ENCODE measurements around the gene ENTREP1.
"Not testable (repeated sequence)": the region's sequence is repeated elsewhere in the genome, so short reads cannot be mapped to it uniquely, and the experiment has no call there.

The ENTREP1 gene

DNA sequence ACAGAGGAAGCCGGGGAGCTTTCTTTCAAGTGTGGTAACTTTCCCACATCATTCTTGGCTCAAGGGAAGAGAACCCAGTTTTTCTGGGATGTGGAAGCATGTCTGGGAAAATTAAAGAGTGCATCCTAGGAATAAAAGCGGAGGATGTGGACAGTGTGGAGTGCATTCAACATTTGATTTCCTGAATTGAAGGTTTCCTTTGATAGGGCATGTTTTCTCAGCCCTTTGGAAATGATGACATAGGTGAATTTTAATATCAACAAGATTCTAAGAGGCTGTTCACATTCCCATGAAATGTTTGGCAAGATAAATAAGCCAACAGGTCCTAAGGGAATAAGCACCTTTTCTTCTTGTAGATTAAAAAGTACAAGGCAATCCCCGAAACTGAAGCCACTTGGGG lies 63.6 kb downstream of the ENTREP1 start:
- Mint-ChIP-seq H3K36me3 (ENCODE audit: insufficient read depth) (peaks cover 6% of the 10 kb centered on the region), H3K27ac (no peak overlapping the region), H3K4me3 (no peak overlapping the region), H3K4me1 (ENCODE audit: low read depth in 2 of 2) (no peaks in the 10 kb centered on the region), H3K27me3 (peaks cover 5 to 45% of the 10 kb centered on the region in 2 donors), H3K9me3 (no peaks in the 10 kb centered on the region)
- ATAC-seq (replicated peaks) (no peak), DNase-seq (no peak)

DNA sequence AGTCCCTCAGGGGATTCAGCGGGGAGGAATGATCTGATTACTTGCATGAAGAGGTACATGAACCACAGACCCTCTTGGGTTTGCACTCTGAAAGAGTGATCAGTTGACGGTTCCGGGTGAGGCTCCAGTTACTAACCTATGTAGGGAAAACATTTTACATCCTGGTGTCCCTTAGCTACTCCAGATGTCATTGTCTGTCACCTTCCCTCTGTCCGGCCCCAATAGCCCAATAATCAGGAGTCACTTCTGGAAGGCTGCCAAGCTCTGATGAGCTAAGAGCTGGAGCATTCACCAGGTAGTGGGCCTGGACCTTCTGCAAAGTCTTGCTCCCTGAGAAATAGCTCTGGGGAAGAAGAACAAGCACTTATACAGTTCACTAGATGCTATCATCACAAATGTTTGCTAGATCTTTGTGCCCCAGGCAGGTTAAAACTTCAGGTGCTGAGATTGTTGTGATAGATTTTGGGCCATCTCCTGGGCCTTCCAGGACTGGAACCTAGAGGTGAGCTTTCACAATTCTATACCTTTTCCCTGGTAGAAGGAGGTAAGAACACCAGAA lies 64.5 kb downstream of the ENTREP1 start:
- no peak overlapping the region for H3K27ac Mint-ChIP-seq
- peaks cover 6% of the 10 kb centered on the region for H3K36me3 Mint-ChIP-seq (ENCODE audit: insufficient read depth)
- H3K9me3 Mint-ChIP-seq: no peaks in the 10 kb centered on the region
- ATAC-seq (replicated peaks) (no peak), DNase-seq (no peak)
- H3K27me3 Mint-ChIP-seq: peaks cover 7 to 44% of the 10 kb centered on the region in 2 donors
- H3K4me1 Mint-ChIP-seq (ENCODE audit: low read depth in 2 of 2): no peaks in the 10 kb centered on the region
- H3K4me3 Mint-ChIP-seq: no peak overlapping the region

DNA sequence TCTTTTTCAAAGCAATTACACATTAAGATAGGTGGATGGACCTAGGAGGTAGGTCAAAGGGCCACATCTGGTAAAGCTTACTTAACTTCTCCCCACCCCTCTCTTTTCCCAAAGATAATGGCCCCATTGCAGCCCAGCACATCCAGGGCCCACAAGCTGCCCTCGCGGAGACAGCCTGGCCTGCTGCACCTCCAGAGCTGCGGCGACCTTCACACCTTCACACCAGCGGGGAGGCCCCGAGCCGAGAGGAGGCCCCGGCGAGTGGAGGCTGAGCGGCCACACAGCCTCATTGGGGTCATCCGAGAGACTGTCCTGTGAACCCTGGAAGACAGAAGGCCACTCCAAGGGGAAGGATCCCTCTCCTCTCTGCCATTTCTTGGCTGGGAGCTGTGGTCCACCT lies 66.5 kb downstream of the ENTREP1 start:
- H3K36me3 Mint-ChIP-seq (ENCODE audit: insufficient read depth): peaks cover 6% of the 10 kb centered on the region
- H3K27me3 Mint-ChIP-seq: peaks cover 7 to 44% of the 10 kb centered on the region in 2 donors
- ATAC-seq (replicated peaks): no peak
- DNase-seq: no peak
- no peaks in the 10 kb centered on the region for H3K4me1 Mint-ChIP-seq (ENCODE audit: low read depth in 2 of 2)
- no peak overlapping the region for H3K4me3 Mint-ChIP-seq
- no peaks in the 10 kb centered on the region for H3K9me3 Mint-ChIP-seq
- H3K27ac Mint-ChIP-seq: no peak overlapping the region

DNA sequence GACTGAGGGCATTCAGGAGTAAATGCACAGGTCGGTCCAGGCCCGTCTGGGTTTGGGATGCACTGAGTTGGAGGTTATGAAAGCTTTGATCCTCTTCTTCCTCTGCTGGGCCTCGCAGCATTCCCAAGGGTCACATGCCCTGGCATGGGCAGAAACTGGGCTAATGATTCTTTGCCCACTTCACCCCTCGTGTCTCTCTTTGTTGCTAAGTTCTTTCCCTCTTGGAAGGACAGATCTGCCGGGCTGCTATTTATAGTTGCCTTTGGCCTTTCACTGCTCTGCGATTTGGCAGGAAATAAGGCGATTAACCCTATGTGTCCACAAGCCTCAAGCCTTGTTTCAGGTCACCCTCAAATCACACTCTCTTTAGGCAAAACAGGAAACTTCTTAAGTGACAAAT lies 66.9 kb downstream of the ENTREP1 start:
- peaks cover 7 to 39% of the 10 kb centered on the region in 2 donors for H3K27me3 Mint-ChIP-seq
- no peaks in the 10 kb centered on the region for H3K9me3 Mint-ChIP-seq
- no peaks in the 10 kb centered on the region for H3K4me1 Mint-ChIP-seq (ENCODE audit: low read depth in 2 of 2)

DNA sequence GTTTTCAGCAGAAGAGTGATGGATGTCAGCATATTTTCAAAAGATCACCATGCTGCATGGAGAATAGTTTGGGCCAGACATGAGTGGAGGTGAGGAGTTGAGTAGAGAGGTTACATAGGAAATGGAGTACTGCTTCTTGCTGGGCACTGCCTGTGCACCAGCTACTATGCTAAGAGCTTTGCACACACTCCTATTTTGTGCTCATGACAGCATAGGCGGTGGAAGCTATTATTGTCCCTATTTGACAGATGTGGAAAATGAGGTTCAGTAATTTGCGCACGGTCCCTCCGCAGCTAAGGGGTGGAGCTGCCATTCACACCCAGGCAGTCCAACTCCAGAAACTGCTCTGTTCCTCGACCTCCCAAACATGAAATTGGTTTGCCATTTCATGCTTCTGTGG lies 67.8 kb downstream of the ENTREP1 start:
- H3K27me3 Mint-ChIP-seq: peaks cover 7 to 30% of the 10 kb centered on the region in 2 donors
- no peaks in the 10 kb centered on the region for H3K9me3 Mint-ChIP-seq
- H3K27ac Mint-ChIP-seq: no peak overlapping the region
- ATAC-seq (replicated peaks): no peak
- H3K36me3 Mint-ChIP-seq (ENCODE audit: insufficient read depth): no peaks in the 10 kb centered on the region
- no peaks in the 10 kb centered on the region for H3K4me1 Mint-ChIP-seq (ENCODE audit: low read depth in 2 of 2)
- H3K4me3 Mint-ChIP-seq: no peak overlapping the region
- no peak for DNase-seq

More for the DNA sequence above, 66.9 kb downstream of the ENTREP1 start:
- Mint-ChIP-seq H3K36me3 (ENCODE audit: insufficient read depth) (peaks cover 4% of the 10 kb centered on the region), H3K27ac (no peak overlapping the region), H3K4me3 (no peak overlapping the region)
- ATAC-seq (replicated peaks): no peak
- DNase-seq: no peak

DNA sequence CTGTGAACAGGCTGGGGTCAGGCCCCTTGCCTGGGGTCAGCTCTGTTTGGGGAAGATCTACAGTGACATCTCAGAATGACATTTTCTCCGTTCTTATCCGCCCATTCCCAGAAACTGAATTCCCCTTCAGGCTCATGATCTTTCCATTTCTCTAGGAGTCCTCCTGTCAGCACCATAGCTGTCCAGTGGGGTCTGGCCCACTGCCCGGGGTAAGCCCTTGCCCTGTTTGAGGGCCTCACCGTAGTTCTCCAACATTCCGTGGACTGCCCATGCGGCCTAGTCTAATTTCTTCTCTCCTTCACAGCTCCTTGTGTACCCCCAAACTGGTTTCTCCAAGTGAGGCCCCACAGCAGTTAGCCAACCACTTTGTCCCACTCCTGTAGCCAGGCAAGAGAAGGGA lies 68.4 kb downstream of the ENTREP1 start:
- Mint-ChIP-seq H3K4me3 (no peak overlapping the region), H3K4me1 (ENCODE audit: low read depth in 2 of 2) (no peaks in the 10 kb centered on the region), H3K27ac (no peak overlapping the region), H3K9me3 (no peaks in the 10 kb centered on the region), H3K36me3 (ENCODE audit: insufficient read depth) (no peaks in the 10 kb centered on the region), H3K27me3 (peaks cover 7 to 24% of the 10 kb centered on the region in 2 donors)
- ATAC-seq (replicated peaks) (no peak), DNase-seq (no peak)

DNA sequence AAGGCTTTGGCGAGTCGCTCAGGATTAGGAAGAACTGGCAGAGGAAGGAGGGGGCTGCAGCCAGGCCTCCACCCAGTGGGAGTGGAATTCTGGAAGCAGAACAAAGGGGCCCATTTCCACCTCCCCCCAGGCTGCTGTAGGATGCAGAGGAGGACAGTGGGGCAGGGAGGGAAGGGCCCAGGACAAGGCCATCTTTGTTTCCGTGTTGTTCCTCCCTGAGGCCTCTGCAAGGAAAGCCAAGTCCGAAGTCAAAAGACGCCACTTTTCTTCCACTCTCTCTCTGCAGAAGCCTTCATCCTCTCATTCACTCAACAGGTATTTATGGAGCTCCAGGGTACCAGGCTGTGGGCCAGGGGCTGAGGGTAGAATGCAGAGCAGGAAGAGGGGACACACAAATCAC lies 70.7 kb downstream of the ENTREP1 start:
- Mint-ChIP-seq H3K4me3 (no peak overlapping the region), H3K4me1 (ENCODE audit: low read depth in 2 of 2) (no peaks in the 10 kb centered on the region), H3K27me3 (peaks cover 7 to 23% of the 10 kb centered on the region in 2 donors), H3K36me3 (ENCODE audit: insufficient read depth) (no peaks in the 10 kb centered on the region), H3K27ac (no peak overlapping the region), H3K9me3 (no peaks in the 10 kb centered on the region)
- DNase-seq (no peak), ATAC-seq (replicated peaks) (no peak)

DNA sequence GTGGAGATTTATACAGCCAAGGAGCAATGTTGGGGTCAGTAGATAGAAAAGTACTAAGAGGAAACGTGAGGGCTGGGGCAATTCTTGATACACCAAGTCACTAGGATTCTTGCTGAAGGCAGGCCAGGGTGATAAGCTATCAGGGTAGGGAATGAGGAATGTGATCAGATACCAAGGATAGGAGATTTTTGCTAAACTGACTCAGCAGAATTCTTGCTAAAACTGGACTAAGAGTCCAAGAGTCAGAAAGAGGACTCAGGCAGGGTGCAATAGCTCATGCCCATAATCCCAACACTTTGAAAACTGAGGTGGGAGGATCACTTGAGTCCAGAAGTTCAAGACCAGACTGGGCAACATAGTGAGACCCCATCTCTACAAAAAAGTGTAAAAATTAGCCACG lies 71.7 kb downstream of the ENTREP1 start:
- Mint-ChIP-seq H3K36me3 (ENCODE audit: insufficient read depth) (no peaks in the 10 kb centered on the region), H3K4me3 (no peak overlapping the region), H3K4me1 (ENCODE audit: low read depth in 2 of 2) (no peaks in the 10 kb centered on the region), H3K27me3 (peaks cover 7 to 23% of the 10 kb centered on the region in 2 donors), H3K9me3 (no peaks in the 10 kb centered on the region), H3K27ac (no peak overlapping the region)
- no peak for DNase-seq
- ATAC-seq (replicated peaks): no peak

DNA sequence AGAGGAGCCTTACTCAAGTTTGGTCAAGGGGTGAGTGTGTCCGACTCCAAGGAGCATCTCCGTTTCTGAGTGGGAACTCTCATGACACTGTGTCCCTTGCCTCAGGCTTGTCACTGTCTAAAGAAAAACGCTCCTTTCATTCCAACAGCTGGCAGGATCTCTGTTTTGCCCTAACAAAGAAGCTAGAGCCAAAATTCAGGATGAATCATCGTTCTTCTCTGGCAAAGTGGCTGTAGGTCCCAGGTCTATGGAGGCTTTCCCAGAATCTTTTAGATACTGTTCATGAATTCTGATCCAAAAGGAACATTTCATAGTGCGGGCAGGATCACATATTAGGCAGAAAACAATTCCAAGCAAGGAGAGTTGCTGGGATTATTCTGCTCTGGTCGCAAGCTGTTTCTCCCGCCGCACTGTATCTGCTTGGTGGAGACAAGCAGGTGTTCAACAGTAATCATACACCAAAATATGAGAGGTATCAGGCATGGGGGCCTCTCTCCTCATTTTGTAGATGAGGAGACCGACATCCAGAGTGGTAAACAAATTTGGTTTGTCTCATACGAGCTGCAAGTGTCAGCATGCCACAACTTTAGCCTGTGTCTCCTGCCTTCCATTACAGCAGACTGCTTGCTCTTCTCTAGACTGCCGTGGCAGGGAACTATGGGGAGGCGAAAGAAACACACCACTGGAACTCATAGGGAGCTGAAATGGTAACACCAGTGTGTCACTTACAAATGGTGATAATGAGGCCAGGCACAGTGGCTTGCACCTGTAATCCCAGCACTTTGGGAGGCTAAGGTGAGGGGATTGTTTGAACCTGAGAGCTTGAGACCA lies 72.6 kb downstream of the ENTREP1 start:
- Mint-ChIP-seq H3K4me3 (no peak overlapping the region), H3K4me1 (ENCODE audit: low read depth in 2 of 2) (no peaks in the 10 kb centered on the region), H3K27me3 (peaks cover 9 to 18% of the 10 kb centered on the region in 2 donors), H3K9me3 (no peaks in the 10 kb centered on the region), H3K27ac (no peak overlapping the region), H3K36me3 (ENCODE audit: insufficient read depth) (no peaks in the 10 kb centered on the region)
- DNase-seq (no peak), ATAC-seq (replicated peaks) (no peak)

DNA sequence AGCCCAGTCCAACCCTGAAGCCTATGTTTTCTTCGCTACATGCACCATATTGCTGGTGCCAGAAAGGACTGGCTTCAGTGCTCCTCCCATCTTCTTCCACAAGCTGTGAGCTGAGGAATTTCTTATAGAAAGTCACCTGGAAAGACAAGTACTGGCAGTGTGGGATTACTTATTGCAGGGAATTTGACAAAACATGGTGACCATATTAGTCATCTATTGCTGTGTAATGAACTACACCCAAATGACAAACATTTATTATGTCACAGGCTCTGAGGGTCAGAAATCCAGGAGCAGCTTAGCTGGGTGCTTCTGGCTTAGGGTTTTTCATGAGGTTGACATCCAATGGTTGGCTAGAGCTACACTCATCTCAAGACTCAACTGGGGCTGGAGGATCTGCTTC lies 75.5 kb downstream of the ENTREP1 start:
- Mint-ChIP-seq H3K9me3 (no peaks in the 10 kb centered on the region), H3K36me3 (ENCODE audit: insufficient read depth) (no peaks in the 10 kb centered on the region), H3K27me3 (peaks cover 15% of the 10 kb centered on the region in 2 donors), H3K4me3 (no peak overlapping the region), H3K4me1 (ENCODE audit: low read depth in 2 of 2) (no peaks in the 10 kb centered on the region), H3K27ac (no peak overlapping the region)
- no peak for ATAC-seq (replicated peaks)
- no peak for DNase-seq

DNA sequence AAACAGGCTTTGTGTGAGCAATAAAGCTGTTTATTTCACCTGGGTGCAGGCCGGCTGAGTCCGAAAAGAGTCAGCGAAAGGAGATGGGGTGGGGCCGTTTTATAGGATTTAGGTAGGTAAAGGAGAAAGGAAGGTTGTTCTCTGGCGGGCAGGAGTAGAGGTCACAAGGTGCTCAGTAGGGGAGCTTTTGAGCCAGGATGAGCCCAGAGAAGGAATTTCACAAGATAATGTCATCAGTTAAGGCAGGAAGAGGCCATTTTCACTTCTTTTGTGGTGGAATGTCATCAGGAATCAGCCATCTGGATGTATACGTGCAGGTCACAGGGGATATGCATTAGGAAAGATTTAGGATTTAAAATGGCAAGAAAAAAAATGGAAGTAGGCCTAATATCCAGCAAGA lies 84.9 kb downstream of the ENTREP1 start:
- not testable (repeated sequence) for H3K36me3 Mint-ChIP-seq (ENCODE audit: insufficient read depth); H3K4me3 Mint-ChIP-seq; H3K27ac Mint-ChIP-seq

DNA sequence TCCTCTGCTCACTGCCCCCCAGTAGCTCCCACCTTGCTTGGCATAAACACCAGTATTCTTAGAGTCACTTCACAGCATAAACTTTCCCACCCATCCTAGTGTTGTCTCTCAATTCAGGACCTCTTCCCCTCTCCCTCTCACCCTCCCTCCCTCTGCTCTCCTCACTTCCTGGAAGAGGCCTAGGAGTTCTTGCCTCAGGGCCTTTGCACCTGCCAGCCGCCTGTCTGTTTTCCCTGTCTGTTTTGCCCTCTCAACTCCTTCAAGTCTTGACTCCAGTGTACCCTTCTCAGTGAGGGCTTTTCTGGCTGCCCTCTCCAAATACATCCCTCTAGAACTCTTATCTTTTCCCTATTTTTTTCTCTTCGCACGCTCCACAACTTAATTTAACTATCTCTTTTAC lies 86.2 kb downstream of the ENTREP1 start:
- no peaks in the 10 kb centered on the region for H3K9me3 Mint-ChIP-seq
- peaks cover 21 to 43% of the 10 kb centered on the region in 2 donors for H3K27me3 Mint-ChIP-seq
- H3K4me3 Mint-ChIP-seq: no peak overlapping the region
- DNase-seq: no peak
- H3K27ac Mint-ChIP-seq: no peak overlapping the region
- no peak for ATAC-seq (replicated peaks)
- H3K4me1 Mint-ChIP-seq (ENCODE audit: low read depth in 2 of 2): no peaks in the 10 kb centered on the region
- no peaks in the 10 kb centered on the region for H3K36me3 Mint-ChIP-seq (ENCODE audit: insufficient read depth)

More for the DNA sequence above, 84.9 kb downstream of the ENTREP1 start:
- not testable (repeated sequence) for ATAC-seq (replicated peaks); DNase-seq; H3K4me1 Mint-ChIP-seq (ENCODE audit: low read depth in 2 of 2); H3K9me3 Mint-ChIP-seq
- peaks cover 21 to 43% of the 10 kb centered on the region in 2 donors for H3K27me3 Mint-ChIP-seq

DNA sequence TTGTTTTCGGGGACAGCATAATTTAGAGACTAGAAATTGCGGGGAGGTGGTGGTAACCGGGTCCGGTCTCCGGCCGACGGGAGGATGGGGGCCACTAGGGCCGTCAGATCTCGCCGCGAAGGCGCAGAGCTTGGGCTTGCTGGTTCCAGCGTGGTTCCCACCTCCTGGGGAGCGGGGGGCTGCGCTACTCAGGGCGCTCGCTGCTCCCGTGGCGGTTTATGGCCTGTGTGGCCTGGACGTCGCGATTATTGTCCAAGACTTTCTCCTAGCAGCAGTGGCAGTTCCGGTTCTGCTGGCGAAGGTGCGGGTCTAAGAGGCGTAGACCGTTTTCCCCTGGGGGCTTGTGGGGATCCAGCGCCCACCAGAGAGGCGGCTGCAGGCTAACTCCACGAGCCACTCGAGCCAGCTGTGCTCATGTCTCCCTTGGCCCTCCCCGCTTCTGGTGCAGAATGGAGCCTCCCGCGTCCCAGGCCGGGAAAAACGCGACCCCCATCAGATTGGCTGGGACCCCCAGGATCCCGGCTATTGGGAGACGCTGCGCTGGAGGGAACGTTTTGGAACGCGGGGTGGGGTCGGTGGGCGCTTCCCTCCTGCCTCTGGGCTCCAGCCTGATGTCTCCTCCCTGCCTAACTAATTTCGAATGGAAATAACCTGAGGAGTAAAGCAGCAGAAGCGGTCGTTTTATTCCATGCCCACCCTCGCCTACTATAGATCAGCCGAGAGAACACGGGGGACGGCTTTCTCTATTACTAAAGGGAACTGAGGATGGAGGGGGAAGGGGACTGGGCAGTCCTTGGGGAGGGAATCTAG lies 87.1 kb downstream of the ENTREP1 start:
- Mint-ChIP-seq H3K4me1 (ENCODE audit: low read depth in 2 of 2) (no peaks in the 10 kb centered on the region), H3K36me3 (ENCODE audit: insufficient read depth) (no peaks in the 10 kb centered on the region), H3K27ac (no peak overlapping the region), H3K9me3 (no peaks in the 10 kb centered on the region), H3K27me3 (peaks cover 21 to 43% of the 10 kb centered on the region in 2 donors), H3K4me3 (no peak overlapping the region)
- DNase-seq (no peak), ATAC-seq (replicated peaks) (no peak)
